ENCODE measurements around the gene WWOX.

WWOX gene

GRCh38 chr16:78878570-78878969 lies 779.1 kb downstream of the WWOX start:
- Mint-ChIP-seq H3K27ac (no peak overlapping the region), H3K36me3 (ENCODE audit: low read depth) (no peaks in the 10 kb centered on the region), H3K27me3 (no peaks in the 10 kb centered on the region), H3K4me1 (ENCODE audit: low read depth) (peaks cover 1% of the 10 kb centered on the region), H3K9me3 (no peaks in the 10 kb centered on the region), H3K4me3 (no peak overlapping the region)
- DNase-seq: no peak

GRCh38 chr16:78879011-78879410 lies 779.6 kb downstream of the WWOX start:
- Mint-ChIP-seq H3K27me3 (no peaks in the 10 kb centered on the region), H3K27ac (no peak overlapping the region), H3K4me1 (ENCODE audit: low read depth) (peaks cover 1% of the 10 kb centered on the region), H3K36me3 (ENCODE audit: low read depth) (no peaks in the 10 kb centered on the region), H3K4me3 (no peak overlapping the region), H3K9me3 (no peaks in the 10 kb centered on the region)
- no peak for DNase-seq

GRCh38 chr16:78882150-78882549 lies 782.7 kb downstream of the WWOX start:
- H3K4me3 Mint-ChIP-seq: no peak overlapping the region
- no peaks in the 10 kb centered on the region for H3K27me3 Mint-ChIP-seq
- no peaks in the 10 kb centered on the region for H3K9me3 Mint-ChIP-seq
- H3K4me1 Mint-ChIP-seq (ENCODE audit: low read depth): peaks cover 1% of the 10 kb centered on the region
- H3K36me3 Mint-ChIP-seq (ENCODE audit: low read depth): no peaks in the 10 kb centered on the region
- DNase-seq: no peak
- no peak overlapping the region for H3K27ac Mint-ChIP-seq

GRCh38 chr16:78882751-78883150 lies 783.3 kb downstream of the WWOX start:
- H3K27me3 Mint-ChIP-seq: no peaks in the 10 kb centered on the region
- no peak for DNase-seq
- peak overlapping the region; percentile 68 for H3K27ac Mint-ChIP-seq
- peaks cover 1% of the 10 kb centered on the region for H3K4me1 Mint-ChIP-seq (ENCODE audit: low read depth)
- no peaks in the 10 kb centered on the region for H3K36me3 Mint-ChIP-seq (ENCODE audit: low read depth)
- no peak overlapping the region for H3K4me3 Mint-ChIP-seq
- H3K9me3 Mint-ChIP-seq: no peaks in the 10 kb centered on the region

GRCh38 chr16:78884204-78884603 lies 784.8 kb downstream of the WWOX start:
- no peak overlapping the region for H3K4me3 Mint-ChIP-seq

GRCh38 chr16:78889346-78889745 lies 789.9 kb downstream of the WWOX start:
- Mint-ChIP-seq H3K9me3 (peaks cover 4% of the 10 kb centered on the region), H3K4me1 (ENCODE audit: low read depth) (peaks cover 43% of the 10 kb centered on the region), H3K4me3 (no peak overlapping the region), H3K27me3 (no peaks in the 10 kb centered on the region), H3K36me3 (ENCODE audit: low read depth) (peaks cover 3% of the 10 kb centered on the region), H3K27ac (no peak overlapping the region)
- no peak for DNase-seq

More at GRCh38 chr16:78884204-78884603, 784.8 kb downstream of the WWOX start:
- Mint-ChIP-seq H3K27me3 (no peaks in the 10 kb centered on the region), H3K4me1 (ENCODE audit: low read depth) (peaks cover 5% of the 10 kb centered on the region), H3K36me3 (ENCODE audit: low read depth) (no peaks in the 10 kb centered on the region), H3K9me3 (no peaks in the 10 kb centered on the region), H3K27ac (no peak overlapping the region)
- no peak for DNase-seq

- H3K36me3 Mint-ChIP-seq (ENCODE audit: low read depth): peaks cover 3% of the 10 kb centered on the region
- DNase-seq: no peak
- H3K4me1 Mint-ChIP-seq (ENCODE audit: low read depth): peaks cover 52% of the 10 kb centered on the region
- H3K4me3 Mint-ChIP-seq: no peak overlapping the region
- no peaks in the 10 kb centered on the region for H3K27me3 Mint-ChIP-seq
- H3K9me3 Mint-ChIP-seq: peaks cover 4% of the 10 kb centered on the region
- peak overlapping the region; percentile 78 for H3K27ac Mint-ChIP-seq
These were observed 791.0 kb downstream of the WWOX start for GRCh38 chr16:78890373-78890895.

- Mint-ChIP-seq H3K4me3 (no peak overlapping the region), H3K4me1 (ENCODE audit: low read depth) (peaks cover 74% of the 10 kb centered on the region), H3K36me3 (ENCODE audit: low read depth) (peaks cover 3% of the 10 kb centered on the region), H3K9me3 (peaks cover 5% of the 10 kb centered on the region), H3K27me3 (no peaks in the 10 kb centered on the region), H3K27ac (peak overlapping the region; percentile 92)
- DNase-seq: no peak
These were observed 793.7 kb downstream of the WWOX start for GRCh38 chr16:78892951-78893733.

- Mint-ChIP-seq H3K27ac (peak overlapping the region; percentile 95), H3K4me3 (no peak overlapping the region), H3K9me3 (peaks cover 5% of the 10 kb centered on the region), H3K27me3 (no peaks in the 10 kb centered on the region), H3K4me1 (ENCODE audit: low read depth) (peaks cover 82% of the 10 kb centered on the region), H3K36me3 (ENCODE audit: low read depth) (peaks cover 3% of the 10 kb centered on the region)
- DNase-seq: peak; percentile 40
These were observed 795.4 kb downstream of the WWOX start for GRCh38 chr16:78894886-78895285.

GRCh38 chr16:78895681-78896080 lies 796.2 kb downstream of the WWOX start:
- Mint-ChIP-seq H3K4me3 (no peak overlapping the region), H3K36me3 (ENCODE audit: low read depth) (peaks cover 3% of the 10 kb centered on the region), H3K27ac (peak overlapping the region; percentile 95), H3K9me3 (peaks cover 2% of the 10 kb centered on the region), H3K4me1 (ENCODE audit: low read depth) (peaks cover 82% of the 10 kb centered on the region), H3K27me3 (no peaks in the 10 kb centered on the region)
- DNase-seq: no peak

GRCh38 chr16:78896280-78896679 lies 796.8 kb downstream of the WWOX start:
- peak overlapping the region; percentile 95 for H3K27ac Mint-ChIP-seq
- H3K36me3 Mint-ChIP-seq (ENCODE audit: low read depth): peaks cover 3% of the 10 kb centered on the region
- H3K4me3 Mint-ChIP-seq: no peak overlapping the region
- H3K27me3 Mint-ChIP-seq: no peaks in the 10 kb centered on the region
- peak; percentile 37 for DNase-seq
- H3K4me1 Mint-ChIP-seq (ENCODE audit: low read depth): peaks cover 82% of the 10 kb centered on the region
- H3K9me3 Mint-ChIP-seq: peaks cover 2% of the 10 kb centered on the region

GRCh38 chr16:78897299-78897698 lies 797.8 kb downstream of the WWOX start:
- peak overlapping the region; percentile 89 for H3K27ac Mint-ChIP-seq
- DNase-seq: no peak

GRCh38 chr16:78900044-78900811 lies 800.8 kb downstream of the WWOX start:
- H3K9me3 Mint-ChIP-seq: peaks cover 2% of the 10 kb centered on the region
- H3K27ac Mint-ChIP-seq: peak overlapping the region; percentile 93
- no peak overlapping the region for H3K4me3 Mint-ChIP-seq
- peaks cover 2% of the 10 kb centered on the region for H3K36me3 Mint-ChIP-seq (ENCODE audit: low read depth)
- no peak for DNase-seq
- peaks cover 66% of the 10 kb centered on the region for H3K4me1 Mint-ChIP-seq (ENCODE audit: low read depth)
- no peaks in the 10 kb centered on the region for H3K27me3 Mint-ChIP-seq

More at GRCh38 chr16:78897299-78897698, 797.8 kb downstream of the WWOX start:
- Mint-ChIP-seq H3K4me3 (no peak overlapping the region), H3K9me3 (peaks cover 2% of the 10 kb centered on the region), H3K36me3 (ENCODE audit: low read depth) (peaks cover 2% of the 10 kb centered on the region), H3K4me1 (ENCODE audit: low read depth) (peaks cover 85% of the 10 kb centered on the region), H3K27me3 (no peaks in the 10 kb centered on the region)

GRCh38 chr16:78900966-78901365 lies 801.5 kb downstream of the WWOX start:
- H3K4me3 Mint-ChIP-seq: no peak overlapping the region
- H3K9me3 Mint-ChIP-seq: peaks cover 2% of the 10 kb centered on the region
- DNase-seq: no peak
- no peaks in the 10 kb centered on the region for H3K27me3 Mint-ChIP-seq
- H3K27ac Mint-ChIP-seq: peak overlapping the region; percentile 93
- peaks cover 59% of the 10 kb centered on the region for H3K4me1 Mint-ChIP-seq (ENCODE audit: low read depth)
- peaks cover 2% of the 10 kb centered on the region for H3K36me3 Mint-ChIP-seq (ENCODE audit: low read depth)

- Mint-ChIP-seq H3K9me3 (no peaks in the 10 kb centered on the region), H3K27me3 (no peaks in the 10 kb centered on the region), H3K27ac (no peak overlapping the region), H3K36me3 (ENCODE audit: low read depth) (peaks cover 2% of the 10 kb centered on the region), H3K4me1 (ENCODE audit: low read depth) (peaks cover 49% of the 10 kb centered on the region), H3K4me3 (no peak overlapping the region)
- DNase-seq: no peak
These were observed 802.9 kb downstream of the WWOX start for GRCh38 chr16:78902321-78902720.
